Activated CD4-positive, CD25-positive, alpha-beta regulatory T cell treated with anti-CD3 and anti-CD28 coated beads, Interleukin-2, amount 50 U/mL, for 72 hours (primary cell): Measurements from ENCODE around the gene ART5.
"Not testable (repeated sequence)": the region's sequence is repeated elsewhere in the genome, so short reads cannot be mapped to it uniquely, and the experiment has no call there.

Experiments
- DNase-seq: peaks from one replicate; pipeline ENCODE4 v3.0.0; 2021

Gene ART5

DNA sequence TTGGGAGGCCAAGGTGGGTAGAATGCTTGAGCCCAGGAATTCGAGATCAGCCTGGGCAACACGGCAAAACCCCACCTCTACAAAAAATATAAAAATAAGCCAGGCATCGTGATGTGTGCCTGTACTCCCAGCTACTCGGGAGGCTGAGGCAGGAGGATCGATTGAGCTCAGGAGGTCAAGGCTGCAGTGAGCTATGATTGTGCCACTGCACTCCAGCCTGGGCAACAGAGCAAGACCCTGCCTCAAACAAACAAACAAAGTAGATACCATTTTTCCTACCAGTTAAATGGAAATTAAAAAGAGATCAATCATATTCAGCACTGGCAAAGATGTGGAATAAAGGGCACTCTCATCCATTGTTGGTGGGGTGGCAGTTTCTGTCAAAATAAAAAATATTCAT lies 15.5 kb upstream of the ART5 start:
- DNase-seq, result not testable (repeated sequence)

DNA sequence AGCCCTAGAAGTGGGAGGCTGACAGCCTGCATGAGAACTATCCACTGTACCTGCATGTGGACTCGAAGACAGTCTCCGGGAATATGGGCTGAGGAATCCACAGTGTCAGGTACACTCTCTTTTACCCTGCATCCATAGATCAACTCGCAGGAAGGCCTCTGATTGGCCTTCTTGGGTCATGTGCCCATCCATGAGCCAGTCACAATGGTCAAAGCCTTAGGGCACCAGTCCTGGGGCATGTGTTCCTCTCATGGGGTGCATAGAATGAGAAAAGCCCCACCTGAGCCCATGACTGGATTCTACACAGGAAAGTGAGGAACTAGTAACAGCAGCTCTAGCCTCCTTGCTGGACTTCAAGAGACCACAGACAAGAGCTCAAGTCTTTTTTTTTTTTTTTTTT lies 13.8 kb upstream of the ART5 start:
- DNase-seq, result no peak

DNA sequence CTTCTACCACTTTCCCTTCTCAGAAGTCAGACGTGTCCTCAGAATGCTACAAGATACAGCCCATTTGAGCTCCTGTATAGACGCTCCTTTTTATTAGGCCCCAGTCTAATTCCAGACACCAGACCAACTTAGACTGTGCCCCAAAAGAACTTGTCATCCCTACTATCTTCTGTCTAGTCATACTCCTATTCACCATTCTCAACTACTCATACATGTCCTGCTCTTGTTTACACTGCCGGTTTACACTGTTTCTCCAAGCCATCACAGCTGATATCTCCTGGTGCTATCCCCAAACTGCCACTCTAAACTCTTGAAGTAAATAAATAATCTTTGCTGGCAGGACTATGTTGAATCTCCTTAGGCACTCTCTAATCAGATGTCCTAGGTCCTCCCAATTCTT lies 10.7 kb upstream of the ART5 start:
- not testable (repeated sequence) for DNase-seq

DNA sequence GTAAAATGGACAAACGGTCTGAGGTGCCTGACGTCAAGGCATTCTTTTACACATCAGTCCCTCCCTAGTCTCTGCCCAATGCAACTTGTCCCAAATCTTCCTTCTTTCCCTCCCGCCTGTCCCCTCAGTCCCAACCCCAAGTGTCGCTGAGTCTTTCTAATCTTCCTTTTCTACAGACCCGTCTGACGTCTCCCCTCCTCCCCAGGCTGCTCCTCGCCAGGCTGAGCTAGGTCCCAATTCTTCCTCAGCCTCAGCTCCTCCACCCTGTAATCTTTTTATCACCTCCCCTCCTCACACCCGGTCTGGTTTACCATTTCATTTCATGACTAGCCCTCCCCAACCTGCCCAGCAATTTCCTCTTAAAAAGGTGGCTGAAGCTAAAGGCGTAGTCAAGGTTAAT lies 7.6 kb upstream of the ART5 start:
- DNase-seq, result not testable (repeated sequence)

DNA sequence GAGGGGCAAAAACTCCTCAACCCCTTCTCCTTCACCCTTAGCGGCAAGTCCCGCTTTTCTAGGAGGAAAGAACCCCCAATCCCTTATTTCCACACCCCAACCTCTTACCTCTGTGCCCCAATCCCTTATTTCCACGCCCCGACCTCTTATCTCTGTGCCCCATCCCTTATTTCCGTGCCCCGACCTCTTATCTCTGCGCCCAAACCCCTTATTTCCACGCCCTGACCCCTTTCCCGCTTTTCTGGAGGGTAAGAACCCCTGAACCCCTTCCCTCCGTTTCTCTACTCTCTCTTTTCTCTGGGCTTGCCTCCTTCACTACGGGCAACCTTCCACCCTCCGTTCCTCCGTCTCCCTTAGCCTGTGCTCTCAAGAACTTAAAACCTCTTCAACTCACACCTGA lies 7.1 kb upstream of the ART5 start:
- DNase-seq, result not testable (repeated sequence)

DNA sequence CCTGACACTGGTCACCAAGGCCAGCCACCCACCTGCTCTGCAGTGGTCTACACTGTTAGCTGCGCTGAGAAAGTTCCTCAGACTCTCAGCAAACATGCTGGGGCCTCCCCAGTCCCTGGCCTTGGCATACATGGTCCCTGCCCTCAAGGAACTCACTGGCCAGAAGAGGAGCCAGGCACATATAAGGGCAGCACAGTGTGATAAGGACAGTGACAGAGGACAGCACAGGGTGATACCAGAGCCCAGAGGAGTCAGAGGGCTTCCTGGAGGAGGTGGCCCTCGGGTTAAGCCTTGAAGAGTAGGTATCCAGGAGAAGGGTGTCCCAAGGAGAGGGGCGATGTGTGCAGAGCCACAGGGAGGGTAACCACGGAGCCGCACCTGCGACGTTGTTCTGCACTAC lies 3.8 kb upstream of the ART5 start:
- no peak for DNase-seq

DNA sequence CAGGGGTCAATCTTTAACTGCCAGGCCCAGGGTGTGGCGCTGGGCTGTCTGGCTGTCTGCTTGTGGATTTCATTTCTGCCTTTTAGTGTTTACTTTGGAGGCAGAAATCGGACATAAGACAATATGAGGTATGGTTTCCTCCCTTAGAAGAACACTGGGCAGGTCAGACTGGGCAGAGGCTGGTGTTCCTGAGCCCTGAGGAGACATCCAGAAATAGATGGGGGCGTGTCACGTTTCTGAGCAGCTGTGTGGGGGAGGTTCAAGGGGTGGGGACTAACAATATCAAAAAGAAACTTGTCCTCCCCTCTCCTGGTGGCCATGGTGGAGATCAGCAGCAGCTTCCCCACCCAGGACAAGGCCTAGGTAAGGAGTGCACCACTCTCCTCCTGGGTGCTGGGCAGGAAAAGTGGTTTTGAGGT lies 3.0 kb upstream of the ART5 start, which contains the start of gene ART1:
Gene ART1 (plus strand): TSS at position 312 of the 419 bp plus-strand sequence. CDS start 14,086 bp downstream, outside the sequence.
- DNase-seq, result no peak

DNA sequence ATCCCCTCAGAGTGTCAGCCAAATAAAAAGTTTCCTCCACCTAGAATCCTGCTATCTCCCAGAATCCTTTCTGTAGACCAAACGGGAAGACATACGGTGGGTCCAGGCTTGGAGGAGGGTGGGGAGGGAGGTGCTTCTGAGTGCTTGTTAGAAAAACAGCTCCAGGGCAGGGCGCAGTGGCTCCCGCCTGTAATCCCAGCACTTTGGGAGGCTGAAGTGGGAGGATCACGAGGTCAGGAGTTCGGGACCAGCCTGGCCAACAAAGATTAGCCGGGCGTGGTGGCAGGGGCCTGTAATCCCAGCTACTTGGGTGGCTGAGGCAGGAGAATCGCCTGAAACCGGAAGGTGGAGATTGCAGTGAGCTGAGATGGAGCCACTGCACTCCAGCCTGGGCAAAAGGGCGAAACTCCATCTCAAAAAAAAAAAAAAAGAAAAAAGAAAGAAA lies 1.3 kb upstream of the ART5 start:
- not testable (repeated sequence) for DNase-seq

DNA sequence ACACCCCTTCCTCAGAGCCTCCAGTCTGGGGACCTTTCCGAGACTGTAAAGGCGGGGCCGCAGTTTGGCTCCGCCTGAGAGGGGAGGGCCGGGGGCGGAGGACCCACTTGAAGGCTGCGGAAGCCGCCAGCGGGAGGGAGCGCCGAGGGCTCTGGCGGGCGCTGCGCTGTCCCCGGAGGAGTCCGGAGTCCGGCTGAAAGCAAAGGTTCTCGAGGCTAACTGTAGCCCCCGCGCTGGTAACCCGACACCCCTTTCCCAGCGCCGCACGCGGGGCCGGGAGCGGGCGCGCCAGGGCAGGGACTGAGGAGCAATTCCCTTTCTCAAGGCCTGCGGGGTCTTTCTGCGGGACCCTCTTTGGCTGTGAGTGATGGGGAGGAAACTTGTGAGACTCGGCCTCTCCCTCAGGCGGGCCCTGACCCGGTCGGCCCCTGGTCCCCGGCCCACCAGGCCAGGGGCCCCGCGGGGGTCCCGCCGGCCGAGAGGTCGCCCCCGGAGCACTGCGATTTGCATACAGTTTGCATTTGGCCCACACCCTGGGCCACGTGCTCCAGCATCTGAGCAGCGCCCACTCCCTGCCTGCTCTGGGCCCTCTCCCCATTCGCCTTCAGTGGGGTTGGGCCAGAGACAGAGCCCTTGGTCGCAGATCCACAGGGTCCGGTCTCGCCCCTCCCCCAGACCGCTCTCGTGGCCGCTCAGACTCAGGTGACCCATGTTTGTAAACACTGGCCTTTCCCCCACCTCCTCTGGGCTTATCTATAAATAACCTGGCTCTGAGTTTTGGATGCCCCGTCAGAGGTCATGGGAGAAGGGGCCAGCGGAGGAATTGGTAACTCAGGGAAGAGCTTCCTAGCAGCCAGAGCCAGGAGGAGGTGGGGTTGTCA lies 519 bp upstream of the ART5 start:
- DNase-seq, result peak; percentile 63

DNA sequence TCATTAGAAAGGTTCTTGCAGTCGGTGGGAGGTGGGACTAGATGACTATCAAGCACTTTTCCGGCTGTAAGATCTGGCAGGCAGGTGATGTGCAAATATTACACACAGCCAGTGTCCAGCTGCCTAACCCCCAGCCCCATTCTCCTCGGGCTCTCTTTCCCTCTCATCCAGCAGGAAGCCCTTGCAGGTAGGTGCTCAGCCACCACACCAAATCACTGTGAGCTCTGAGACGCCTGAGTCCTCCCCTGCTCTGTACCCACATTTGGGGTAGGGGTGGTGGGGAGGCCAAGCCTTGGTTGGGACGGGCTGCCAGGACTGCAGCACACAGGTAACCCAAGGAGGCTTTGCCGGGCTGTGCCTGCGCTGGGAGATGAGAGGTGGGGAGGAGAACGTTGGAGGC lies 601 bp downstream of the ART5 start:
- DNase-seq, result no peak

DNA sequence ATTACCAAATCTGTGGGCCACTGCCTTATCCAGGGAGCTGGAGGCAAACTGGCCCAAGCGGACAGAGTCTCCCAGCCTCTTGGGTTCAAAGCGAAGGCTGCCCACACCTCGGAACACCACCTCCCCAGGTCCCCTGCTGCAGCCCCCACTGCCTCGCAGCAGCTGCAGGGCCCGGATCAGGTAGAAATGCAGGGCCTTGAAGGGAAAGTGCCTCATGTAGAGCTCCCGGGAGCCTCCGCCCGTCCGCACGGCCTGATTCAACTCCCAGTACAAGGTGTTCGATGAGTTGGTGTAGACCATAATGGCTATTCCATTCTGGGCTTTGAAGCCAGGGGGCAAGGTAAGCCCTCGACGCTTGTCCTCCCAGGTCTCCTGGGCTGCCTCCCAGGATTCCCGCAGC lies 2.0 kb downstream of the ART5 start:
- no peak for DNase-seq

DNA sequence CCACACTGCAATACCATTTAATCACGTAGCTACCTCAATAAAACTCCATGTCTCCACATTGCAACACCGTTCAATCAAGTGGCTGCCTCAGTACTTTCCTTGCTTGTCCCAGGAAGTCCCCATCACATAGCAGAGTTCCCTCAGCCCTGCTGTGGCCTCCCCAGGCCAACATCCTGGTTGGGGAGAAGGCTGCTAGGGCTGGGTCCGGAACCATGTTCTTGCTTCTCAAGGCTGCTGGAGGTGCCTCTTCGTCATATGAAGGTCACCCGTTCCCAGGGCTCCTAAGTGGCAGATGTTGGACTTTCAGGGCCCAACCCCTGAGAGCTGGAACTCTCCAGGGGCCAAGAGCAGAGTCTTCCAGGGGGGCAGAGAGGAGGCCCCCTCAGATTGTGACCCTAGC lies 3.3 kb downstream of the ART5 start:
- DNase-seq, result no peak

DNA sequence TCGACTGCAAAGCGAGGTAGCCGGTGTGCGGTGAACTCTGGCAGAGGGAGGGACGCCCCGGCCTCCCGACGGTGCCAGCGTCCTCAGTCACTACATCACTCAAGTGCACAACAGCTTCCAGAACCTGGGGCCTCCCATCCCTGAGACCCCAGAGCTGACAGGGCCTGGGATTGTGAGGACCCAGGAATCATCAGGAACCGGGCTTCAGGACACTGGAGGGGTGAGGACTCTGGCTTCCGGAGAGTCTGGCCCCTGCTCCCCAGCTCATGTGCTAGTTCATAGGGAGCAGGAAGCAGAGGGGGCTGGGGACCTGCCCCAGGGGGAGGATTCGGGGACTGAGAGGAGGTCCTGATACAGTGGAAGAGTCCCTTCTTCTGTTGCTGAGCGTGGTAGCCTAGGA lies 4.6 kb downstream of the ART5 start:
- no peak for DNase-seq

DNA sequence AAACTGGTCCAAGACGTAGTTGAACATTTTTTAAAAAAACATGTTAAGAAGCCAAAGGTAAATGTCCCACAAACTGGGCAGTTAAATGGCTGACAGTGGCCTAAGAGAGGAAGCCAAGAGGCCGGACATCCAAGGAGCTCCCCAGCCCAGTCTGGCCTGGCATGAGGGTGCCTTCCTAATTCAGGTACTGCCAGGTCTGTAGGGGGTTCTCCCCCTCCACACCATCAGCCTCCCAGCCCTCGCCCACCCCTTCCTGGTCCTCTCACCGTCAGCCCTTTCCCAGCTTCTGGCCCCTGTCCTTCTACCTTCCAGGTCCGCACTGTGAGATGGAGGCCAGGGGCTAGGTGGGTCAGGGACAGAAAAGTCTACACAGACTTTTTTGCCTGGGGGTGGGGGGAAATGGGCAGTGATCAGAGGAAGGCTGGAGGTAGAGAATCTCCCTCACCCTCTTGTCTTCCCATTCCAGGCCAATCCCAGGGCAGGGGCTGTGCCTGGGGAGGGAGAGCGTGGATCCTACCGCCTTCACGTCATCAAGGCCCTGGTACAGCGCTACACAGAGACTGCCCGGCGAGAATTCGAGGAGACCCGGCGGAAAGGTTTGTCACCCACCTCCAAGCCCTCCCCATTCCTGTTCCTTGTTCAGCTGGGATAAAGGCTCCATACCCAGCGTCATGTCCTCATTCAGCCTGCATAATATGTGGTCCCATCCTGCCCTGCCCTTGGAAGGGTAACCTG lies 6.0 kb downstream of the ART5 start:
- DNase-seq, result no peak

DNA sequence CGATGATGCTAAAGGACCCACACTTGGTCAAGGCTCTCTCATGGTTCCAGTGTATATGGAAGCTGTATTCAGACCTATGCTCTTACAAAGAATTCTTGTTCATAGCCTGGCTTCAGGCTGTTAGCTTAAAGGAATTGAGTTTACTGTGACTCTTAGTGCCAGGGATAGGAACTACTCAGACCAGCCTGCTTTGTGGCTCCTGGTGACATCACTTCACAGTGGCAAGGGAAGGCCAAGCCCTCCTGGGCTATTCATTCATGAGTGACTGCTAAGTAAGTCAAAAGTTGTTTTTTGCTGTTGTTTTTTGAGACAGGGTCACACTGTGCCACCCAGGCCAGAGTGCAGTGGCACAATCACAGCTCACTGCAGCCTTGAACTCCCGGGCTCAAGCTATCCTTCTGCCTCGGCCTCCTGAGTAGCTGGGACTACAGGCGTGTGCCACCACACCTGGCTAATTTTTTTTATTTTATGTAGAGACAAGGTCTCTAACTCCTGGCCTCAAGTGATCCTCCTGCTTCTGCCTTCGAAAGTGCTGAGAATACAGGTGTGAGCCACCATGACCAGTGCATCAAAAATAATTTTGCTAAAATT lies 9.6 kb downstream of the ART5 start:
- DNase-seq, result no peak

DNA sequence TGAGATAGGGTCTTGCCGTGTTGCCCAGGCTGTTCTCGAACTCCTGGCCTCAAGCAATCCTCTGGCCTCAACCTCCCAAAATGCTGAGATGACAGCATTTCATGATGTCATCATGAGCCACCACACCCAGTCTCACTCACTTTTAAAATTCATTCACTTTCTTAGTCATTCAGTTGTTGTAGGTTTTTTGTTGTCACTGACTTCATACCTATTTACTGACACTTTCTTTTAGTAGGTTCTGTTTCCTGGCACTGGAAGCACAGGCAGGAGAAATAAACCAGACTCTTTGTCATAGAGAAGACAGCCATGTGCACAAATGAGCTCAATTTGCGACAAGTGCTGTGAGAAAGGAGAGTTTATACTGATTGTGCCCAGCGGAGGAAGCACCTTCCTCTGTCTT lies 10.5 kb downstream of the ART5 start:
- DNase-seq, result no peak

DNA sequence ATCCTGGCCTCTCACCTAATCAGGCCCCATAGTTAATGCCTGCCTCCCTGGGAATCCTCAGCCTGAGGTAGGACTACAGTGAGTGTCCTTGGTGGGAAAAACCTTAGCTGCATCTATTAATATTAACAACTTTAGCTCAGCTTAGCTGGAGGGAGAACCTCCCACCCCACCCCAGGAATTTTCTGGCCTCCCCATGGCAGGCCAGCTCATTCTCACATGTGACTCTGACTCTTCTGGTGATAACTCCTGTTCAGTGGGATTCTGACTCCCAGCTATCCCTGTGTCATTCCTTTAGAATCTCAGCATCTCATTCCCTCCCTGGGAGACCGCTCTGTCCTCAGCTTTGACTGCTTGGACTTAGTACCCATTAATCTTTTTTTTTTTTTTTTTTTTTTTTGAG lies 14.5 kb downstream of the ART5 start:
- no peak for DNase-seq

DNA sequence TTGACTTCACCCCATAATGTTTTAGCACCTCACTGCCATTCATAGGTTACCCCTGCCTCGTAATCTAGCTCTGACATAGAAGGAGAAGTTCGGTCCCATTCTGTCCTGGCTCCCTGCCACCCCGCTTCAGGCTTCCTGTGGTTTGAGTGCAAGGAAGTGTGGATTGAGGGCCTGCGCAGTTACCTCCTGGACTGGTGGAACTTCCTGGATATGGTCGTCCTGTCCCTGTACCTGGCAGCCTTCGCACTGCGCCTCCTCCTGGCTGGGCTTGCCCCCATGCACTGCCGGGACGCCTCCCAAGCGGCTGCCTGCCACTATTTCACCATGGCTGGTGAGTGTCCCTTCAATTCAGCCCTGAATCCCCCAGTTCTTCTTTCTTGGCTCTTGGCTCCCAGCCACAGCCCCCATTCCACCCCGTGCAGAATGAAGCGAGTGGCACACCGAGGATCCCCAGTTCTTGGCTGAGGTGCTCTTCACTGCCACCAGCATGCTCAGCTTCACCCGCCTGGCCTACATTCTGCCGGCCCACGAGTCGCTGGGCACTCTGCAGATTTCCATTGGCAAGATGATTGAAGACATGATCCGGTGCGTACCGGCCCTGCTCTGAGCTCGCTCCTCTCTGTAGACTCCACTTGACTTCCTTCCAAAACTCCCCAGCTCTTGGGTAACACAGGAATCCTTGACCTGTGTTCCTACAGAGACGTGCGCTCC lies 15.4 kb downstream of the ART5 start:
- no peak for DNase-seq

DNA sequence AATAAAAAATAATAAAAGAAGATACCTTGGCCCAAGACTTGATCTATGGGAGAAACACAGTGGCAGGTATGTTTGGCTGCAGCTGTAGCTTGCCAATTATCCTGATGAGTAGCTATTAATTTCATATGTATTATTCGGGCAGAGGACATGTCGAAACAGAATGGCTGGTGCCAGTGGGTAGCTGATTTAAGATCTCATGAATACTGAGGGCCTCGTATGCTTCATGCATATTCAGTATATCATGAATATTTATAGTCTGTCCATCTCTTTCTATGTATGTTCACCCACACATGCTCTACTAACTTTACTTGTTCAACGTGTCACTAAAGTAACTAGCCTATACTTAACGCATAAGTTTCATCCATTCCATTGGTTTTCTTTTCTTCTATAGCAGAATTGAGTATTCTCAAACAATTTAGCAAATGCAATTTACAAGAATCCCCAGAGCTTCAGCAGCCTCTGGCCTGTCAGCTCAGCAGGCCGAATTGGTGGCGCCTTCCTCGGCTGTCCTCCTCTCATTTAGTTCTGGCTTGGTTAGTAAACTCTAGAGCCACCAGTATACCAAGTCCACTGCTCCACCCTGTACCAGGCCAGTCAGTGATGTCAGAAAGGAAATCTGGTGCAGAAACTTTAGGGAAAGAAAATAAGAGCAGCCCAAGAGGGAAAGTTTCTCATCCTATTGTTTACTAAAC lies 17.9 kb downstream of the ART5 start:
- no peak for DNase-seq

DNA sequence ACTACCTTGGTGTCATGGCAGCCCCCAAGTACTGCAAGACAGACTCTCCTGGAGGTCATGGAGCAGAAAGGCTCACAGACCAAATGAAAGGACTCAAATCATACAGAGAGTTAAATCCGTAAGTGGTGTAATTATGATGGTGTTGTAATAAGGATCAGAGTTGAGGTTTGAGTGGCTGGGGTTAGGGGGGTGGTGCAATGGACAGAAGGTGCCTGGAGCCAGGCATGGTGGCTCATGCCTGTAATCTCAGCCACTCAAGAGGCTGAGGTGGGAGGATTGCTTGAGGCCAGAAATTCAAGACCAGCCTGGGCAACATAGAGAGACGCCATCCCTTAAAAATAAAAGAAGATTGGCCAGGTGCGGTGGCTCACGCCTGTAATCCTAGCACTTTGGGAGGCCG lies 18.7 kb downstream of the ART5 start:
- DNase-seq, result no peak

DNA sequence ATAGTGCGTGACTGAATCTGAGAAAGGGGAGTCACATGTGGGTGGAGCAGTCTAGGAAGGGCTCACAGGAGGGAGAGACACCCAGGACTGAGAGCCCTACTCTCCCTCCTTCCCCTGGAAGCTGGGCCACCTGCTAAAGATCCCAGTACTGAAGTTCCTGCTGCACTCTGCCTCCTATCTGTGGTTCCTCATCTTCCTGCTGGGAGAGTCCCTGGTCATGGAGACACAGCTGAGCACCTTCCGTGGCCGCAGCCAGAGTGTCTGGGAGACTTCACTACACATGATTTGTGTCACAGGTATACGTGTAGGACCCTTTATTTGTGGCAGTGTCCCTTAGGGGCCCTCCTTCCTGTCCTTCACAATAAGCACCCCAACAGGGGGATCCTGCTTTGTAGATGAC lies 19.3 kb downstream of the ART5 start:
- no peak for DNase-seq

DNA sequence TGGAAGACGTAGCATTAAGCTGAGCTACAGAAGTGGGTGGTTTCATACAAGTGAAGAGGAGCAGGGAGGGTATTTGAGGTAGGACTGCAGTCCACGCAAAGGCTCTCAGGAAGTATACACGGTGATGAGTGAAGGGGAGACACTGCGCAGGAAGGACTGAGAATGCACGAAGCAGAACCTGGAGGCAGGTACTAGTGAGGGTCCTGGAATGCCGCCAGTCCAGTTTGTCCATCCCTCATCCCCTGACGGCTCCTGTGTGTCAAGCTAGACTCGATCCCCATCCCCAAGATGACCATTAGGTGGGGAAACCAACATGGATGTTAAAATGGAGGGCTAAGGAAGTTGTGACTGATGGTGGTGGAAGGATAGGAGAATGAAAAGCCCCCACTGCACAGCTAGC lies 23.8 kb downstream of the ART5 start:
- DNase-seq, result no peak
